NT2/D1 (cell line): Measurements from ENCODE around the gene SCNN1B.
A peak's percentile ranks its signal among the peaks of the same experiment; 100 is the strongest.

Experiments used
- DNase-seq: peaks from one replicate; pipeline ENCODE4 v3.0.0-alpha.2; 2011; ENCODE audit warnings: low read depth, low spot score
- H3K27me3 ChIP-seq: 2 replicates; pipeline ENCODE4 v1.6.0; 2011; ENCODE audit warnings: mild to moderate bottlenecking; ENCODE audit not compliant: insufficient read length, insufficient read depth
- H3K36me3 ChIP-seq: 2 replicates; pipeline ENCODE4 v1.6.1; 2011; ENCODE audit warnings: mild to moderate bottlenecking, low read length, mixed read lengths; ENCODE audit not compliant: insufficient read depth, insufficient read length
- H3K4me1 ChIP-seq: 2 replicates; pipeline ENCODE4 v1.5.1; 2011; ENCODE audit not compliant: insufficient read depth, insufficient read length
- H3K4me3 ChIP-seq: 2 replicates; pipeline ENCODE4 v1.5.1; 2011; ENCODE audit warnings: low read depth; ENCODE audit not compliant: insufficient read length
- H3K9ac ChIP-seq: 2 replicates; pipeline ENCODE4 v1.6.0; 2011; ENCODE audit warnings: low read depth; ENCODE audit not compliant: insufficient read length
- H3K9me3 ChIP-seq: 2 replicates; pipeline ENCODE4 v1.5.1; 2011; ENCODE audit warnings: mild to moderate bottlenecking, low read length; ENCODE audit not compliant: insufficient read depth
- SUZ12 ChIP-seq: IDR thresholded peaks from 2 replicates; pipeline ENCODE4 v1.6.1; 2011; ENCODE audit not compliant: insufficient read length, insufficient read depth; ENCODE audit errors: extremely low read depth
- YY1 ChIP-seq: IDR thresholded peaks from 2 replicates; pipeline ENCODE4 v1.6.1; 2011; ENCODE audit not compliant: insufficient read length, insufficient read depth
- ZNF274 ChIP-seq: IDR thresholded peaks from 2 replicates; pipeline ENCODE4 v1.6.1; 2011; ENCODE audit warnings: mild to moderate bottlenecking, low read depth, low read length

The SCNN1B gene

GRCh38 chr16:23334457-23334853 lies 32.4 kb downstream of the SCNN1B start:
- Histone ChIP-seq H3K9ac (no peak overlapping the region), H3K4me3 (no peak overlapping the region), H3K36me3 (no peaks in the 10 kb centered on the region), H3K9me3 (no peaks in the 10 kb centered on the region), H3K4me1 (peaks cover 4% of the 10 kb centered on the region), H3K27me3 (no peaks in the 10 kb centered on the region)
- no peak for TF ChIP-seq YY1
- no peak for DNase-seq

DNA sequence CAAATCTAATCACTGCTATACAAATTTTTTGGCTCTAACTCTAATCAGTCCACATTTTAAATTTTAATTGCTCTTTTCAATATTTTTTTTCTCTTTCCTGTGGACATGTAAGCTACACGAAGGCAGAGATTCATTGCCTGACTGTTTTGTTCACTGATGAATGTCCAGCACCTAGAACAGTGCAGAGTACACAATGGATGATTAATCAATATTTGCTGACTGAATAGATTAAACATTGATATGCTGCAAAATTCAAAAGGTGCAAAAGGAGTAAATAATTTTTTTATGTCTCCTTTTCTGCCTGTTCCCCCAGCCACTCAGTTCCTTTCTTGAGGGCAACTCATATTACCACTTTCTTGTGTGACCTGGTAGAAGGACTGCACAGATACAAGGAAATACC lies 32.8 kb downstream of the SCNN1B start:
- peaks cover 4% of the 10 kb centered on the region for H3K4me1 ChIP-seq
- no peak overlapping the region for H3K4me3 ChIP-seq
- no peak for TF ChIP-seq ZNF274
- TF ChIP-seq SUZ12 = no peak
- no peak for TF ChIP-seq YY1
- DNase-seq = no peak
- no peaks in the 10 kb centered on the region for H3K9me3 ChIP-seq
- no peaks in the 10 kb centered on the region for H3K27me3 ChIP-seq
- no peak overlapping the region for H3K9ac ChIP-seq
- H3K36me3 ChIP-seq = no peaks in the 10 kb centered on the region

DNA sequence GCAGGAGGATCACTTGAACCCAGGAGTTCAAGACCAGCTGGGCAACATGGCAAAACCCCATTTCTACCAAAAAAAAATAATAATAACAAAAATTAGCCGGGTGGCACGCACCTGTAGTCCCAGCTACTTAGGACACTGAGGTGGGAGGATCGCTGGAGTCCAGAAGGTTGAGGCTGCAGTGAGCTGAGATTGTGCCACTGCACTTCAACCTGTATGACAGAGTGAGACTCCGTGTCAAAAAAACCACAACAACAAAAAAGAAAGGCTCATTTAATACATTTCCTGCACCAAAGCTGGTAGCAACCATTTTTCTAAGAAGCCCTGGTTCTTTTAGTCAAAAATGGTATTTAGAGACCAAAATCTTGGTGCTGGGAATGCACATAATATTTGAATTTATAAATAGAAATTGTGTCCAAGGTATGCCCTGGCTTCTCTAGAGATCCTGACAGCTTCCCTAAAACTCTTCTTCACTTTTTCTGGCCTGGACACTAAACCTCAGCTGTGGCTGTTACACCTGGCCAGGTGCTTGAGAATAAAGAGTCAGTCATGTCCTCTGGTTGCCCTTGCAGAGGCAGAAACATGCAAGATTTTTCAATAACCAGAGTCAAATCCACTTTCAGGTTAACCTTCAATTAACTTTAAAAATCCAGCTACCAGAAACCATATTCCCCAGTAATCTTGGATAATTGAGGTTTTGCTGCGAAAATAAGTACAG lies 35.9 kb downstream of the SCNN1B start:
- no peak for DNase-seq
- TF ChIP-seq ZNF274 = no peak
- no peak for TF ChIP-seq SUZ12
- no peak for TF ChIP-seq YY1
- Histone ChIP-seq H3K9ac (no peak overlapping the region), H3K27me3 (no peaks in the 10 kb centered on the region), H3K36me3 (no peaks in the 10 kb centered on the region), H3K4me1 (peaks cover 2% of the 10 kb centered on the region), H3K9me3 (no peaks in the 10 kb centered on the region), H3K4me3 (no peak overlapping the region)

GRCh38 chr16:23339787-23340186 lies 37.7 kb downstream of the SCNN1B start:
- Histone ChIP-seq H3K4me1 (peaks cover 4% of the 10 kb centered on the region), H3K27me3 (no peaks in the 10 kb centered on the region), H3K9me3 (no peaks in the 10 kb centered on the region), H3K9ac (no peak overlapping the region), H3K4me3 (no peak overlapping the region), H3K36me3 (no peaks in the 10 kb centered on the region)
- no peak for DNase-seq
- TF ChIP-seq SUZ12 (no peak), ZNF274 (no peak), YY1 (no peak)

GRCh38 chr16:23342083-23342640 lies 40.1 kb downstream of the SCNN1B start:
- no peak for TF ChIP-seq ZNF274
- no peak for TF ChIP-seq YY1
- no peak for TF ChIP-seq SUZ12
- Histone ChIP-seq H3K27me3 (no peaks in the 10 kb centered on the region), H3K9me3 (peaks cover 8% of the 10 kb centered on the region; the same call in 1 of the 2 replicates), H3K4me1 (peaks cover 4% of the 10 kb centered on the region), H3K9ac (no peak overlapping the region), H3K4me3 (no peak overlapping the region), H3K36me3 (no peaks in the 10 kb centered on the region)
- no peak for DNase-seq

DNA sequence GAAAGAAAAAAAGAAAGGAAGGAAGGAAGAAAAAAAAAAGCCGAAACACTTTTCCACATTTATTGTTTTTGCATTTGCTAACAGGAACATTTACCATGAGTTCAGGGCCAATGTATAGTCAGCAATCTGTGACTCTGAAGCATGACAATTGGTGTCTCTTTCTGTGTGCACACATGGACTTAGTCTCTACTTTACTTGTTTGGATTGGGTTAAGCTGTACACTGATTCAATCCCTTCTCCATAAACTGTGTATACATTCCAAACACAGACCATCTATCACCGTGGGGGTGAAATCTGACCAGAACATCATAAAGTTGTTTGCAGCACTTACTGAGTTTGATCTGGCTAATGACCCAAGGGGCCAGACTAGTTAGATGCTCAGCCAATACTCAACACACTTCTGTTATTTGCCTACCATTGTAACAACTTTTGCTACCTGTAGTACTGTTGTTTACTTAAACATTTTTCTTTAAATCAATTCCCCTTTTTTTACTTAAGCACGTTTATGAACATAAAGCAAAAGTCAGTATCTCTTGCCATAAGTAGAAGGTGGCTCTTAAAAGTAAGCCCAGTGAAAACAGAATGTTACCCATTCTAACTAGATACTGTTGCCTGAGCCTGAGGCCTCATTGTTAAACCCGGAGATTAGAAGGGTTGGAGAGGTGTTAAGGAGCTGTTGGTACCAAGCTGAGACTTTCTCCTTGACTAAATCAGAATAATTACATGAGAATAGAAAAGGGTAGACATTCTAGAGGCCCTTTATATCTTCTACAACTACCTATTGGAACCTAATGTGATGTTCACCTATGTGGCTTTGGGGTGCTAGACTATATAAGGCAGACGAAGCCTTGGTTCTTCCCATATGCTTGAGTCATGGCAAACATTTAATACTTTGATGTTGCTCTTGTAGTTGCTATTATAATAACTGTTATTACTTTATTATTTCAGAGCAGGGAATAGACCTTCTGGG lies 41.8 kb downstream of the SCNN1B start:
- H3K36me3 ChIP-seq = no peaks in the 10 kb centered on the region
- no peaks in the 10 kb centered on the region for H3K27me3 ChIP-seq
- peaks cover 8% of the 10 kb centered on the region; the same call in 1 of the 2 replicates for H3K9me3 ChIP-seq
- peaks cover 4% of the 10 kb centered on the region for H3K4me1 ChIP-seq
- TF ChIP-seq SUZ12 (no peak), ZNF274 (no peak), YY1 (no peak)
- H3K9ac ChIP-seq = no peak overlapping the region
- H3K4me3 ChIP-seq = no peak overlapping the region
- peak; percentile 54 for DNase-seq

DNA sequence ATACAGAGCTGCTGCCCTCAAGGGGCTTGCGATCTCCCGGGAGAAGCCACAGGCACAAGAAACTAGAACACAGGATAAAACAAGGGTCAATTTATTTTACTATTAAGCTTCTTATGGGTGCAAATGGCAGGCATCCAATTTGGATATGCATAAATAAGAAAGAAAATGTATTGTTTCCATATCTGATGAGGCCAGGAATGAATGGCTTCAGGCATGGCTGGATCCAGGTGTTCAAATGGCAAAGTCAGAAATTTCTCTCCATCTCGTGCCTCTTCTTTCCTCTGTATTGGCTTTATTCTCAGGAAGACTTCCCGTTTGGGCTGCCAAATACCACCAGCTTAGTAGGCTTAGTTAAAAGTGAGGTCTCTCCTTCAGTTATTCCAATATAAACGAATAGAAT lies 43.1 kb downstream of the SCNN1B start:
- DNase-seq = no peak
- H3K27me3 ChIP-seq = no peaks in the 10 kb centered on the region
- H3K9ac ChIP-seq = no peak overlapping the region
- H3K4me1 ChIP-seq = peaks cover 4% of the 10 kb centered on the region
- no peak for TF ChIP-seq ZNF274
- no peak for TF ChIP-seq YY1
- TF ChIP-seq SUZ12 = no peak
- no peaks in the 10 kb centered on the region for H3K36me3 ChIP-seq
- peaks cover 8% of the 10 kb centered on the region; the same call in 1 of the 2 replicates for H3K9me3 ChIP-seq
- H3K4me3 ChIP-seq = no peak overlapping the region
